H1 (cell line): ENCODE results near the gene POLR1C. TPM values are rescaled to one million over a fixed set of nuclear protein-coding genes. Genes with fewer than 3 reads are reported as not detected.

ENCODE experiments used
- CTCF ChIA-PET: fragments of 300-600 bp; sonication (Branson Sonifier 250); formaldehyde crosslinking; loops from one replicate; lab custom pipeline; 2021; ENCODE audit not compliant: partially characterized antibody; lab: Charles Lee
- POLR2A ChIA-PET: fragments of 300-600 bp; sonication (Branson Sonifier 250); formaldehyde crosslinking; loops from one replicate; lab custom pipeline; 2021; ENCODE audit warnings: inconsistent platforms; ENCODE audit not compliant: partially characterized antibody; lab: Charles Lee
- DNase-seq, 2 experiments: peaks; one replicate each; pipeline versions ENCODE4 v3.0.0 to v3.0.0-alpha.2; 2010 to 2022; ENCODE audit warnings: low spot score in 2 of 2, low read depth in 1 of 2, mixed read lengths in 1 of 2
- FAIRE-seq: peaks from 2 replicates; lab custom pipeline; 2011; peaks lifted over from hg19 to GRCh38; lab: Jason Lieb, UNC
- H2AFZ ChIP-seq: 2 replicates; pipeline ENCODE4 v1.8.1; 2012; ENCODE audit warnings: low read length, inconsistent platforms
- H2AK5ac ChIP-seq: 2 replicates; pipeline ENCODE4 v1.6.1; 2013; ENCODE audit warnings: low read depth, low read length
- H2BK120ac ChIP-seq: replicated peaks from 2 replicates; pipeline ENCODE3; 2013; ENCODE audit warnings: low read depth, low read length, inconsistent platforms
- H2BK12ac ChIP-seq: 2 replicates; pipeline ENCODE4 v1.6.1; 2013; ENCODE audit warnings: low read depth, low read length
- H2BK15ac ChIP-seq: 2 replicates; pipeline ENCODE4 v1.6.1; 2013; ENCODE audit warnings: low read length
- H2BK20ac ChIP-seq: 2 replicates; pipeline ENCODE4 v1.6.1; 2013; ENCODE audit warnings: low read length
- H2BK5ac ChIP-seq: 2 replicates; pipeline ENCODE4 v1.6.1; 2013; ENCODE audit warnings: low read depth, low read length
- H3K14ac ChIP-seq: 2 replicates; pipeline ENCODE4 v1.6.1; 2013; ENCODE audit warnings: inconsistent platforms; ENCODE audit not compliant: insufficient read length
- H3K18ac ChIP-seq: 2 replicates; pipeline ENCODE4 v1.6.1; 2013; ENCODE audit warnings: low read length; ENCODE audit errors: extremely low read depth
- H3K23ac ChIP-seq: 2 replicates; pipeline ENCODE4 v1.6.1; 2013; ENCODE audit warnings: inconsistent platforms; ENCODE audit not compliant: insufficient read length
- H3K23me2 ChIP-seq: 2 replicates; pipeline ENCODE4 v1.6.1; 2013; ENCODE audit warnings: low read depth, low read length
- H3K27ac ChIP-seq: 2 replicates; pipeline ENCODE4 v1.6.1; 2011; ENCODE audit warnings: low read depth, low read length, inconsistent platforms
- H3K27me3 ChIP-seq, 4 experiments: replicated peaks in 1 of 4; 1 replicate in 1 of 4; 2 replicates in 3 of 4; pipeline versions ENCODE4 v1.6.1 to v1.8.1; 2011 to 2013; ENCODE audit warnings: low read length in 3 of 4, mild to moderate bottlenecking in 3 of 4, inconsistent platforms in 2 of 4, mixed read lengths in 2 of 4, moderate library complexity in 1 of 4; ENCODE audit not compliant: control insufficient read depth in 3 of 4, insufficient read depth in 3 of 4; ENCODE audit errors: extremely low read depth in 1 of 4
- H3K36me3 ChIP-seq, 4 experiments: 2 replicates each; pipeline versions ENCODE4 v1.6.1 to v1.8.1; 2011 to 2013; ENCODE audit warnings: mild to moderate bottlenecking in 4 of 4, low read length in 3 of 4, moderate library complexity in 2 of 4, control low read depth in 1 of 4, inconsistent platforms in 1 of 4; ENCODE audit not compliant: insufficient read depth in 4 of 4, control insufficient read depth in 2 of 4
- H3K4ac ChIP-seq: replicated peaks from 2 replicates; pipeline ENCODE3; 2013; ENCODE audit warnings: low read length, low read depth, mixed read lengths, inconsistent platforms; ENCODE audit not compliant: insufficient read length
- H3K4me1 ChIP-seq, 4 experiments: replicated peaks in 1 of 4; 1 replicate in 1 of 4; 2 replicates in 3 of 4; pipeline versions ENCODE4 v1.6.1 to v1.8.1; 2011 to 2013; ENCODE audit warnings: low read length in 3 of 4, inconsistent platforms in 2 of 4, mixed read lengths in 1 of 4; ENCODE audit not compliant: insufficient read depth in 4 of 4, control insufficient read depth in 3 of 4
- H3K4me2 ChIP-seq, 2 experiments: 2 replicates each; pipeline versions ENCODE4 v1.6.1 to v1.8.1; 2011 to 2013; ENCODE audit warnings: low read depth in 2 of 2, low read length in 2 of 2, control low read depth in 1 of 2, inconsistent platforms in 1 of 2, mild to moderate bottlenecking in 1 of 2; ENCODE audit not compliant: insufficient read depth in 1 of 2
- H3K4me3 ChIP-seq, 4 experiments: fragments of 200-600, 300-600 bp in 1 of 4; sonication (generic), shearing (Covaris generic), sonication (Bioruptor Twin) in 1 of 4; 2 replicates each; pipeline versions ENCODE4 v1.5.1 to v1.8.1; 2011 to 2016; ENCODE audit warnings: low read length in 4 of 4, low read depth in 3 of 4, control low read depth in 2 of 4, inconsistent platforms in 2 of 4, mild to moderate bottlenecking in 2 of 4, mixed read lengths in 1 of 4, moderate library complexity in 1 of 4; ENCODE audit not compliant: insufficient read depth in 2 of 4; ENCODE audit errors: extremely low read depth in 1 of 4
- H3K56ac ChIP-seq: replicated peaks from 2 replicates; pipeline ENCODE3; 2013; ENCODE audit warnings: low read depth, mild to moderate bottlenecking, mixed read lengths, low read length, inconsistent platforms; ENCODE audit not compliant: insufficient read length
- H3K79me1 ChIP-seq: 2 replicates; pipeline ENCODE4 v1.6.1; 2013; ENCODE audit warnings: low read depth, low read length, control low read depth
- H3K79me2 ChIP-seq, 2 experiments: 2 replicates each; pipeline versions ENCODE4 v1.6.1 to v1.8.1; 2012 to 2013; ENCODE audit warnings: low read length in 2 of 2, mild to moderate bottlenecking in 2 of 2, inconsistent platforms in 1 of 2; ENCODE audit not compliant: insufficient read depth in 2 of 2, control insufficient read depth in 1 of 2
- H3K9ac ChIP-seq, 4 experiments: replicated peaks in 1 of 4; 1 replicate in 1 of 4; 2 replicates in 3 of 4; pipeline versions ENCODE4 v1.6.1 to v1.8.1; 2011 to 2013; ENCODE audit warnings: low read depth in 3 of 4, low read length in 3 of 4, control low read depth in 2 of 4, mild to moderate bottlenecking in 2 of 4, moderate library complexity in 2 of 4, inconsistent platforms in 1 of 4; ENCODE audit errors: extremely low read depth in 1 of 4
- H3K9me3 ChIP-seq, 2 experiments: 2 replicates each; pipeline versions ENCODE4 v1.6.1 to v1.8.1; 2012 to 2013; ENCODE audit warnings: mild to moderate bottlenecking in 2 of 2, moderate library complexity in 2 of 2, control low read depth in 1 of 2, inconsistent platforms in 1 of 2, low read depth in 1 of 2, low read length in 1 of 2, mixed read lengths in 1 of 2; ENCODE audit not compliant: insufficient read depth in 2 of 2
- H4K20me1 ChIP-seq, 2 experiments: replicated peaks in 1 of 2; 2 replicates each; pipeline versions ENCODE3 to v1.8.1; 2011 to 2013; ENCODE audit warnings: inconsistent platforms in 2 of 2, low read length in 2 of 2, mild to moderate bottlenecking in 1 of 2; ENCODE audit not compliant: insufficient read depth in 2 of 2, control insufficient read depth in 1 of 2
- H4K5ac ChIP-seq: 2 replicates; pipeline ENCODE4 v1.6.1; 2013; ENCODE audit warnings: low read length, low read depth, mixed read lengths, inconsistent platforms; ENCODE audit not compliant: insufficient read length
- H4K8ac ChIP-seq: 2 replicates; pipeline ENCODE4 v1.8.0; 2013; ENCODE audit warnings: mild to moderate bottlenecking, moderate library complexity, low read length, inconsistent platforms; ENCODE audit not compliant: insufficient read depth; ENCODE audit errors: extremely low read depth
- H4K91ac ChIP-seq: replicated peaks from 2 replicates; pipeline ENCODE3; 2013; ENCODE audit warnings: low read length, mixed read lengths, inconsistent platforms; ENCODE audit not compliant: insufficient read length
- BCL11A ChIP-seq, 2 experiments: IDR thresholded peaks; one replicate each; pipeline ENCODE4 v1.6.1; 2011; ENCODE audit warnings: low read depth in 2 of 2, low read length in 2 of 2, mild to moderate bottlenecking in 2 of 2
- CEBPB ChIP-seq: IDR thresholded peaks from 2 replicates; pipeline ENCODE4 v1.6.1; 2012; ENCODE audit warnings: low read depth, low read length
- FOSL1 ChIP-seq: IDR thresholded peaks from 2 replicates; pipeline ENCODE4 v1.6.1; 2011; ENCODE audit warnings: mild to moderate bottlenecking, low read depth, low read length, moderate library complexity; ENCODE audit not compliant: insufficient read depth
- HDAC2 ChIP-seq, 2 experiments: fragments of 300-600 bp in 1 of 2; sonication (generic) in 1 of 2; IDR thresholded peaks; 2 replicates each; pipeline ENCODE4 v1.6.1; 2011 to 2012; ENCODE audit warnings: low read depth in 2 of 2, low read length in 2 of 2, mild to moderate bottlenecking in 2 of 2, moderate library complexity in 2 of 2, borderline replicate concordance in 1 of 2, inconsistent platforms in 1 of 2
- JUN ChIP-seq: IDR thresholded peaks from 2 replicates; pipeline ENCODE4 v1.6.1; 2011; ENCODE audit warnings: low read depth, mild to moderate bottlenecking, improper control_type of control experiment, low read length
- JUND ChIP-seq: IDR thresholded peaks from 2 replicates; pipeline ENCODE4 v1.6.1; 2011; ENCODE audit warnings: mild to moderate bottlenecking, improper control_type of control experiment, low read length
- RAD21 ChIP-seq, 2 experiments: IDR thresholded peaks in 1 of 2; conservative IDR thresholded peaks in 1 of 2; 2 replicates each; pipeline ENCODE4 v1.6.1; 2011; ENCODE audit warnings: low read depth in 2 of 2, low read length in 2 of 2, improper control_type of control experiment in 1 of 2, inconsistent platforms in 1 of 2, mild to moderate bottlenecking in 1 of 2, moderate library complexity in 1 of 2
- RBBP5 ChIP-seq: IDR thresholded peaks from 2 replicates; pipeline ENCODE4 v1.7.1; 2012; ENCODE audit warnings: low read depth, mild to moderate bottlenecking, inconsistent platforms, low read length, moderate library complexity, borderline replicate concordance
- TAF1 ChIP-seq: IDR thresholded peaks from 2 replicates; pipeline ENCODE4 v1.6.1; 2011; ENCODE audit warnings: mild to moderate bottlenecking, low read depth, low read length
- TEAD4 ChIP-seq: IDR thresholded peaks from 2 replicates; pipeline ENCODE4 v1.6.1; 2012; ENCODE audit warnings: low read depth, low read length, inconsistent platforms, mixed read lengths
- whole genome bisulfite sequencing, 2 experiments: shearing (Covaris generic) in 1 of 2; methylation state at CpG; one replicate each; pipeline versions ENCODE4 v1.1.6 to v1.1.7; 2013 to 2015; ENCODE audit warnings: low lambda C conversion rate in 2 of 2, mixed read lengths in 2 of 2, inconsistent platforms in 1 of 2, low coverage in 1 of 2, missing lambda C conversion rate in 1 of 2; ENCODE audit not compliant: insufficient replicate concordance in 2 of 2, insufficient coverage in 1 of 2, insufficient read length in 1 of 2; ENCODE audit errors: extremely low coverage in 1 of 2, missing lambda C conversion rate in 1 of 2; 5-methylcytosine and 5-hydroxymethylcytosine counted together
- polyA plus RNA-seq, 7 experiments: library from polyadenylated mRNA; depleted of rRNA in 3 of 7; stranded (reverse) in 5 of 7; unstranded in 2 of 7; fragments of >200 nt in 5 of 7; fragments of 200-250 nt in 2 of 7; gene quantifications; 1 replicate in 5 of 7; 2 replicates in 1 of 7; 4 replicates in 1 of 7; pipeline versions ENCODE4 v1.2.1 to v1.2.3, GENCODE V29; 2011 to 2013; ENCODE audit warnings: missing spikeins in 2 of 7, mixed read lengths in 2 of 7
- total RNA-seq: library from RNA; stranded (reverse); fragmentation: NEBNext Ultra II Directional; extraction: Animal tissue kit (Norgen Biotek cat#: 25700); gene quantifications from 2 replicates; pipeline ENCODE4 v1.2.1, GENCODE V29; 2021

Gene POLR1C
- total and polyA plus RNA-seq, 2 of the 8 experiments (the other 6 are each of a cell fraction or from before 2014, with no cell fraction given), result 42.9 to 49.6 TPM

GRCh38 chr6:43532201-43532600 lies 15.3 kb downstream of the POLR1C start:
- H2AK5ac ChIP-seq, result no peak overlapping the region
- no peaks in the 10 kb centered on the region for H3K4me1 ChIP-seq
- peaks cover 29 to 70% (median 60%) of the 10 kb centered on the region in 4 experiments for H3K36me3 ChIP-seq
- no peak overlapping the region for H2BK12ac ChIP-seq
- H4K91ac ChIP-seq, result no peak overlapping the region
- no peak overlapping the region for H2AFZ ChIP-seq
- H3K23me2 ChIP-seq, result no peaks in the 10 kb centered on the region; the same call in 1 of the 2 replicates
- no peak overlapping the region for H3K27ac ChIP-seq
- no peak overlapping the region for H3K18ac ChIP-seq
- H3K79me1 ChIP-seq, result no peaks in the 10 kb centered on the region
- no peak overlapping the region for H3K56ac ChIP-seq
- no peak for DNase-seq
- no peaks in the 10 kb centered on the region for H3K9me3 ChIP-seq
- H3K4ac ChIP-seq, result no peak overlapping the region
- no peak overlapping the region for H3K23ac ChIP-seq
- ChIA-PET CTCF (interaction anchor here (0.6 to 1.7 kb wide), 5 partner anchors 19 to 76 kb away, joined by 3 to 4 read pairs (median 3); no protein-coding TSS in a partner anchor), POLR2A (interaction anchor here (0.5 to 5.5 kb wide), 6 partner anchors 11 to 142 kb away, joined by 3 to 69 read pairs (median 4); partner anchors contain the start of genes POLR1C and YIPF3)
- no peak overlapping the region for H4K8ac ChIP-seq
- H2BK20ac ChIP-seq, result no peak overlapping the region
- H4K20me1 ChIP-seq, result peaks cover 0 to 2% of the 10 kb centered on the region in 2 experiments
- no peak overlapping the region for H2BK120ac ChIP-seq
- no peak overlapping the region for H2BK15ac ChIP-seq
- no peak overlapping the region for H3K4me3 ChIP-seq
- H4K5ac ChIP-seq, result no peak overlapping the region
- no peak overlapping the region for H3K9ac ChIP-seq
- H3K79me2 ChIP-seq, result no peaks in the 10 kb centered on the region
- no peak overlapping the region for H3K14ac ChIP-seq
- TF ChIP-seq RAD21 (IDR thresholded peaks at IDR 0.05 in 1 of 2, conservative IDR thresholded peaks at IDR 0.05 in 1 of 2; ENCODE audit: low read depth in 2 of 2, low read length in 2 of 2) (no peak), BCL11A (IDR thresholded peaks at IDR 0.05; ENCODE audit: low read depth in 2 of 2, low read length in 2 of 2) (no peak), CEBPB (no peak), TEAD4 (no peak), FOSL1 (no peak), HDAC2 (IDR thresholded peaks at IDR 0.05; ENCODE audit: borderline replicate concordance in 1 of 2, low read depth in 2 of 2, low read length in 2 of 2) (no peak), RBBP5 (no peak), TAF1 (no peak), JUND (no peak), JUN (no peak)
- H3K27me3 ChIP-seq, result no peaks in the 10 kb centered on the region
- H2BK5ac ChIP-seq, result no peak overlapping the region
- FAIRE-seq, result no peak
- no peak overlapping the region for H3K4me2 ChIP-seq
- WGBS, 2 experiments, result 100% methylated on average over 1 of the region's 1 CpG; no CpG with 5 or more reads in 1 of the 2 experiments
